ENCODE data around the gene CTNND2. TPM values are rescaled to one million over a fixed set of nuclear protein-coding genes. Genes with fewer than 3 reads are reported as not detected.
"Not testable (repeated sequence)": the region's sequence is repeated elsewhere in the genome, so short reads cannot be mapped to it uniquely, and the experiment has no call there.

Gene CTNND2
- total RNA-seq, 1 donor from 2014 or later, result 66.9 TPM

DNA sequence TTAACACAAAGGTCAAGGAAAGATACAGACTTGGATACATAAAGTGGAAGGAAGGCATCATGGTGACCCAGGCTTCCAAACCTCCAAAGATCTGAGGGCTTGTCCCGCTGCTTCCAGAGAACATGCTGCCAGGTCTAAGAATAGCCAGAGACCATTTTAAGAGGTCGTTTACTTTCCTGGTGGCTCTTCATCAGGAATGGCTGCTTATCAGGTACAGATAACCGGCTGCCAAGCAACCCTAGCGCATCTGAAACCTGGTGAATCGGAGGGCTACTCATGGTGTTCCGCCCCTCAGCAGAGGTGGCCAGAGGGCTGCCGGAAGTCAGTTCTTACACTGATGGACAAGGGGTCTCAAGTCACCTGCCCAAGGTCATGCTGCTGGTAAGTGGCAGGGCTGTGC, 892.0 kb downstream of the CTNND2 start:
- no peak for DNase-seq

DNA sequence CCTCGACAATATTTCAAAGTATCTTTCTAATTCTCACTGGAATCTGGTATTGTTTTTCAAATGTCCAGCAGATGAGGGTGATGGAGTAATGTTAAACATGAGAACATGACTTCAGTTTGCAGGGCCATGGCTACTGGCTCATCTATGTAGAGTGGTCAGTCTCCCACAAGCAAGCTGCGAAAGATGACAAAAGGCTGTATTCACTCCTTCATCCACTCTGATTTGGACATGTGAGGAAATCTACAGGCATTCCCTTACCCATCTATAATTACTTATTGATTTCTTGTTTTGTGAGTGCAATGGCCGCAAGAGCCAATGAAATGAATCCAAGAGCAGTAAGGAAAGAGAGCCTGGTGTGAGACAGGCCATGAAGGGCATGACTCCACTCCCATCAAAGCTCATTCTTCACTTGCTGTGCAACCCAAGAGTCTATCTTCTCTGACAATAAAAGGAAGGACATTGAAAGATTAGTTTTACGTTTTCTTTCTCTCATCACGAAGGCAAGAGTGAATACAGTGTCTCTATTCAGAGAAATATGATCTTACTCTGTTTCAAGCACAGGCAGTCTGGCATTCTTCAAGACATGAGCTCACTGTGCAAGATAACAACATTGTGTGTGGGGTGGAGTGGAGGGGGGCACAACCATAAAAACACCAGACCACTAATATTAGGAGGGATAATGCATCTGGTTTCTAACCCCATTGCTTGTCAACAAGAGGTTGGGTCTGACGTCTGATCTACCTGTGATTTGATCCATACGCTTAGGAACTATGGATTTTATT, 893.6 kb downstream of the CTNND2 start:
- no peak for DNase-seq

DNA sequence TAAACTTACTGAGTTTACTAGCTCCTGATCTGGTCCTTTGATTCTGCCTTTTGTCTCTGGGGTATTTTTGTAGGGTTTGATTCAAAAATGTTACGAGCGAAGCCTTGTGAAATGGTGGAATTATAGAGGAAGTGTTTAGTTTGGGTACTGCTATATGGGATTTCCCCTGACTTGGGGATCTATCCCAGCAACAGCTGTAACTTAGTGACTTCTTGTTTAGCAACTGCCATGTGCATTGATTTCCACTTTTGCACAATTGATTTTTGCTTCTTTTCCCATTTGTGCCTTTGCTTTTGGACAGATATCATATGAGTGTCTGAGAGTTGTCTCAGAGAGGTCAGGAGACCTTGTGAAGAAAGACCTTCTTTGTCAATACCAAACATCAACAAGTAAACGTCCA, 894.7 kb downstream of the CTNND2 start:
- DNase-seq, result no peak

GRCh38 chr5:11007269-11007870, 896.9 kb downstream of the CTNND2 start:
- no peak for DNase-seq

GRCh38 chr5:11004523-11004922, 899.7 kb downstream of the CTNND2 start:
- DNase-seq, result not testable (repeated sequence)

- DNase-seq, result no peak
Observed at GRCh38 chr5:11000515-11001353, 903.5 kb downstream of the CTNND2 start.

GRCh38 chr5:10999714-11000113, 904.5 kb downstream of the CTNND2 start:
- DNase-seq, result no peak

- DNase-seq, result no peak
Observed at GRCh38 chr5:10995891-10996290, 908.4 kb downstream of the CTNND2 start.

GRCh38 chr5:10994091-10994986, 909.9 kb downstream of the CTNND2 start:
- DNase-seq, result no peak

DNA sequence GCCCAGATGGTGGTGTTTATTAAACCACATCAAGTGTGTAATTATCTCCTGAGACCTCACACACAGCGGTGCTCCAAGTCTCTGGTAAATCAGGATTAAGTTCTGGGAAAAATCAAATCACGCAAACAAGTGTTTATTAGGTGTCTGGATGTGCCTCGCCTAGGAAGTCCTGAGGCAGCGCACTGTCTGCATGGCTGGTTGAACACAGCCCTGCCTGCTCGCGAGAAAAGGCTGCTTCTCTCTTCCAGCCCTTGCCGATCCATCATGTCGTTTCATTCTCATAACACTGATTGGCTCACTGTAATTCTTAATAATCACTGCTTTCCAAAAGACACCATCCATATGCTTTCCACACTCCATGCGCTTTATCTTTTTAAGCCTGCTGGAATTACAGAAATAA, 913.6 kb downstream of the CTNND2 start:
- no peak for DNase-seq

- DNase-seq, result no peak
Observed at GRCh38 chr5:10989577-10990263, 914.5 kb downstream of the CTNND2 start.

DNA sequence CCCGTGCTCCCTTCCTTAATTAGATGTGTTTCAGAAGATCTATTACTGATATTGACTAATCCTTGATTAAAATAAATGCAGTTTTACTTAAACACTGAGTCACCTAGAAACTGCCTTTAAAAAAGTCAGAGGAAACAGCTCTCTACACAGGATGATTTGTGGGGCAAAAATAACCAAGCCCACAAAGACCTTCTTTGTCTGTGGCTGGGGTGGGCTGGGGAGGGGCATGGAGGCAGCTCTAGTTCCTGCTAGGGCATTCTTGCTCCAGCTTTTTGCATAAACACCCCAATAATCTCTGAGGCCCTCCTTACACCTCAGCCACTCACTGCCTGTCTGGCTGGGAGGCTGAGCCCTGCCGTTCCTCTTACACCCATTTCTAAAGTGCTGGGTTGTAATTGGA, 915.6 kb downstream of the CTNND2 start:
- no peak for DNase-seq

GRCh38 chr5:10987925-10988504, 916.2 kb downstream of the CTNND2 start:
- no peak for DNase-seq

GRCh38 chr5:10987276-10987924, 916.8 kb downstream of the CTNND2 start:
- DNase-seq, result no peak

DNA sequence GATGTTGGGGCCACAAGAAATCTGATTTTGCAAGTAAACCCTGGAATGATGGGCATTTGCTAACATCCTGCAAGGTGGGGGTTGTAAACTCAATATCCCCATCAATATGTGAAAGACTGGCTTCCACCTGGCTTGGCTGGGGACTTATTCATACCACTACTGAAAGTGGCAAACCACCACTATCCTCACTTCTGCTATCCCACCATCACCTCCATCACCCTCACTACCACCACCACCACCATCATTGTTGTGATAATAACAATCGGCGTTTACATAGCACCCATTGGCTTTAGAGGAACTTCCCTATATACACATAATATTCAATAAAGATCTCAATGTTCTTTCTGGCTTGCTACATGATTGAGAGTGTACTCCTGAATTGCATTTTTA, 918.5 kb downstream of the CTNND2 start:
- DNase-seq, result no peak

DNA sequence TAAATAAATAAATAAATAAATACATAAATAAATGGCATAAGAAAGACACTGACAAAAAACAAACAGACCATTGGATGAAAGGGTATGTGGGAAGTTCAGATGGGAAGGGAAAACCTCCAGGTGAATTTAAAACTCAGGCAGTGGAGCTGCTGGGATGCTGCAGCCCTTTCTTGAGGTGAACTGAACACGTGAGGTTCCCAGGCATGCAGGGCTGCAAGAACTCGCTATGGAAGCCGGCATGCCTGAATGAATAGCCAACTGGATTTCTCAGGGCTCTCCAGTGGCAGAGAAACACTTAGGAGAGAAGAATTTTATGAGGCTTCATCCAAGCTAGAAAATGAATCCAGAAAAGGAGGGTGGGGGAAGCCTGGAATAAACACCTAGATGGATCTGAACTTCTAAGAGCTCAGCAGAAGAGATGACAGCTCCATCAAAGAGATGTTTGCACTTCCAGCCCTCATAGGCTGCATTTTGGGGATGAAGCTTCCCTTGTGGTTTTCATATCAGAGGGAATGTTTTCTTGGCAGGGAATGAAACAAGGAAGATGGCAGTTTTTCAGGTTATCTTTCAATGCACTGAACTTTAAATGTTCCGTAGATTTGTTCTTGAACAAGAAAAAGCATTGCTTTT, 919.0 kb downstream of the CTNND2 start:
- no peak for DNase-seq

DNA sequence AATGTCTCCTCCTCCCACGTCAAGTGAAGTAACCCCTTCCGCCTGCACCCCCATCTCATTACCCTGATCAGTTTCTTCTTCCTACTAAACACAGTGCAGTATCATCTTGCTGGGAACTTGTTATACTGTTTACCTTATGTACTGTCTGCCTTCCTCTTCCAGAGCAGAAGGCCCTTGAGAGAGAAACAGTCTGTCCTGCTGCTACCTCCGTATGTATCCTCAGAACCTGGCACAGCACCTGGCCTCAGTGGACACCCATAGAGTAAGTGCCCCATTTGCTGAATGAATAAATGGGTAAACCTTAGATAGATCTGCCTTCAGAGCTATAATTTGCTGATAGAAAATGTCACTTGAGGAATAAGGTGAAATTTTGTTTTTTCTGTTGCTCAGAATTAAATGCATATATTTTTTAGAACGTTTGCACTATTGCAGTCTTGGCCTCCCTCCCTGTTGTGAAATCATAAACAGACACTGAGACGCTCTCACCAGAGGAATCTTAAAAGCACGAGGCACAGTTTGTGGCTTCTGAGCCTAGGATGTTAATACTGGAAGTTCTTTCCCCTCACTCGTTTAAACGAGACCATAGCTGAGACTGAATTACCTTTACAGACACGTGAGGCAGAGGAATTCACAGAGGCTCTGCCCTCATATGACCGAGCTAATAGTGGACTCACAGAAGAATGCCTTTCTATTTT, 920.1 kb downstream of the CTNND2 start:
- no peak for DNase-seq

DNA sequence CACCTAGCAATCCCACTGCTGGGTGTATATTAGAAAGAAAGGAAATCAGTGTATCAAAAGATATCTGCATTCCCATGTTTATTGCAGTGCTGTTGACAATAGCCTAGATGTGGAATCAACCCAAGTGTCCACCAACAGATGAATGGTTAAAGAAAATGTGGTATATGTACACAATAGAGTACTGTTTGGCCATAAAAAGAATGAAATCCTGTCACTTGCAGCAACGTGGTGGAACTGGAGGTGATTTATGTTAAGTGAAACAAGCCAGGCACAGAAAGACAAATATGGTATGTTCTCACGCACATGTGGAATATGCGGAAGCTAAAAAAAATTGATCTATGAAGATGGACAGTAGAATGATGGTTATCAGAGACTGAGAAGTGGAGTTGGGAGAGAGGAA, 921.6 kb downstream of the CTNND2 start:
- no peak for DNase-seq

- no peak for DNase-seq
Observed at GRCh38 chr5:10981932-10982331, 922.3 kb downstream of the CTNND2 start.

GRCh38 chr5:10977011-10977410, 927.2 kb downstream of the CTNND2 start:
- DNase-seq, result no peak
